GM12801 (cell line): Measurements from ENCODE around the gene MEX3C.

Source experiments
- CTCF ChIP-seq: IDR thresholded peaks from one replicate; pipeline ENCODE4 v1.5.1; 2011; ENCODE audit warnings: control low read depth; ENCODE audit not compliant: insufficient read length; ENCODE audit errors: extremely low read depth

Gene MEX3C

GRCh38 chr18:51135795-51136194, 61.7 kb downstream of the MEX3C start:
- no peak for TF ChIP-seq CTCF

DNA sequence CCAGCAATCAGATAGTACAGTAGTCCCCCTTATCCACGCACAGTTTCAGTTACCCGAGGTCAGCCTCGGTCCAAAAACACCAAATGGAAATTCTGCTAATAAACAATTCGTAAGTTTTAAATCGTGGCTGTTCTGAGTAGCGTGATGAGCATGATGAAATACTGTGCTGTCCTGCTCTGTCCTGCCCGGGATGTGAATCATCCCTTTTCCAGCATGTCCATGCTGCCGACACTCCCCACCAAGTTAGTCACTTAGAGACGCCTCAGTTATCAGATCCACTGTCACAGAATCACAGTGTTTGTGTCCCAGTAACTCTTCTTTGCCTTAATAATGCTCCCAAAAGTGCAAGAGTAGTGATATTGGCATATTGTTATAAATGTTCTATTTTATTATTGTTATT, 62.1 kb downstream of the MEX3C start:
- TF ChIP-seq CTCF, result no peak

- no peak for TF ChIP-seq CTCF
These were observed 62.8 kb downstream of the MEX3C start for GRCh38 chr18:51134721-51135120.

DNA sequence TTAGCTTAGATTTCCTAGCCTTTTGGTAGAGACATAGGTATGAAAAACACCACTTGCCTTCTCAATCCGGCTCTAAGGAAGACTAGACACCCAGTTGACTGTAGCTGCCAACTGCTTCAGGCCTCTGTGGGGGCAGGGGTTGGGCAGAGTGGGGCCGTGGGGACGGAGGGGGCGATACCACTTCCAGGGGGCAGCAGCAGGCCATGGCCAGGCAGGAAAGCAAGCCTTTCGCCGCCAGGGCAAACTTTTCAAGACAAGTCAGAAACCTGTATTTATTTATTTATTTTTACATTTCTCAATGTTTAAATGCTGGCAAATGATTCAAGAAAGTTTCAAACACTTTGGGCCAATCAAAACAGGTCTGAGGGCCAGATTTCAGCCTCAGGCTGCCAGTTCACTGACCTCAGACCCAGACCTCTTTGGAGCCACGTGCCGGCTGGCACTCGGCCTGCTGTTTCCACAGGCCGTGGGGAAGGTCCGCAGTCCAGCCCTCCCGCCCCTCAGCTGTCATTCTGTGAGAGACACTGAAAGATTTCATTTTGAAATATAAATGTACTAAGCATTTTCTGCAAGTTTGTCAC, 63.8 kb downstream of the MEX3C start:
- no peak for TF ChIP-seq CTCF

DNA sequence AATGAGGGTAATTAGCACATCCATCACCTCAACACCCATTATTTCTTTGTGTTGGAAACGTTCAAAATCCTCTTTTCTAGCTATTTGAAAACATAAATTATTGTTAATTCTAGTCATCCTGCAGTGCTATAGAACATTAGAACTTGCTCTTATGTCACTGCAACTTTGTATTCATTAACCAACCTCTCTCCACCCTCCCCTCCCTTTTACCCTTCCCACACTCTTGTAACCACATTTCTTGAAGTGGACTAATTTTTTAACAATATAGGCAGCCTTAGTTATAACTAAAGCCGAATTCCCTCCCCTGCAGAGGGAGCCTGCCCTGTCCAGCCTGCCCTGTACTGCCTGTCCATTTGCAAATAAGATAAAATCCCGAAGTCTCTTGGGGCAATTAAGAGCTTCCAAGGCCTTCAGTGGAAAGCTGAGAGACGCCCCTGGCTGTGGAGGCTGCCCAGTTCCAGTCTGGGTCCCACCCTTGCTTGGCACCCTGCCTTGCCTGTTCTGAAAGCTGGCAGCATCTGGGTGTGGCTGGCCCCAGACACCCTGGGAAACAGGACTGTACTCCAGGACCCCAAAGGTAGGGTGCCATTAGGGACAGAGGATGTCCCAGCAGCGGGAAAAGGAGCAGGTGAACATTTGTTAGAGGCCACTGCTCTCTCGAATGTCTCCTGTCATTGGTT, 65.1 kb downstream of the MEX3C start:
- TF ChIP-seq CTCF, result no peak

GRCh38 chr18:51128533-51128932, 68.9 kb downstream of the MEX3C start:
- no peak for TF ChIP-seq CTCF

DNA sequence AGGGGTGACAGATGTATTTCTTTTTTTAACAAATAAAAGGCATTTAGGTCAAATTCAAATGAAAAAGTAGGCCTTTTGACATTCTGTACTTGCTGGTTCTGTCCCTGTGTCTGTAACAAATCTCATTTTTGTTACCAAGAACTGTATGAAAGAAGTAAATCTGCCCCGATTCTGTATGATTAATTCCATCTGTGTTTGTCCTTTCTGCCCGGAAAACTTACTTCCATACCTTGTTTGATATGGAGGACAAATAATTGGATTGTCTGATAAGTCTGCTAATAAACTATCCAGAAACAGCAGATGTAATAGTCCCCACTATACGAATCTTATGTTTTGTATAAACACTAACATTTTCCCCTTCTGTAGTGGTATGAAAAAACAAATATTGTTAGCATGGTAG, 69.8 kb downstream of the MEX3C start:
- TF ChIP-seq CTCF, result no peak
